ENCODE data around the gene DNAH9. TPM values are rescaled to one million over a fixed set of nuclear protein-coding genes. Genes with fewer than 3 reads are reported as not detected.

The DNAH9 gene
- polyA plus RNA-seq, 2 donors, result 0.12 TPM

DNA sequence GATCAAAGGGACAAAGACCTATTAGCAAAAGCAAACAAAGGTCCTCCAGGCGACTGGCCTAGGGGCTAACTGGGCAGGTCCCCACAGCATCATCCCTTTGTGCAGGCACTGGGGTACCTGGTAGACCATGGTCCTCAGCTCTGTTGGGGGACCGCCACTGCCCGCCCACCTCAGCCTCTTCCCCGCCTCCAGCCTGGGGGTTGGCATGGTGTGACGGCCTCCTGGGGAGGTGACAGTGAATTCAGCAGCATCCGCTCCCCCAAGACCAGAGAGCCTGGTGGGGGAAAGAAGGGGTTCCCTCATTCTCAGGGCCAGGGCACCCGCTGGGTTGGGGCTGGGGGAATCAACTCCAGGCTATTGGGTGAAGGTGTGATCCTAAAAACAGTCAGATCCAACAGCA lies 38.7 kb upstream of the DNAH9 start:
- Histone ChIP-seq H3K4me3 (ENCODE audit: low read depth in 1 of 2, low read length in 2 of 2) (no peak overlapping the region), H3K27me3 (ENCODE audit: control insufficient read depth in 1 of 2, insufficient read depth in 2 of 2, low read length in 2 of 2) (no peaks in the 10 kb centered on the region), H3K9me3 (ENCODE audit: control insufficient read depth in 2 of 2, insufficient read depth in 1 of 2, low read depth in 1 of 2, low read length in 1 of 2) (peaks cover 0 to 2% of the 10 kb centered on the region in 2 donors), H3K4me1 (ENCODE audit: control insufficient read depth in 2 of 2, insufficient read depth in 2 of 2, low read length in 1 of 2) (no peaks in the 10 kb centered on the region), H3K36me3 (ENCODE audit: control insufficient read depth in 2 of 2, insufficient read depth in 2 of 2, low read length in 1 of 2) (no peaks in the 10 kb centered on the region), H3K27ac (ENCODE audit: low read depth in 2 of 2, low read length in 1 of 2) (no peak overlapping the region)
- WGBS, 2 donors, result 80 to 84% methylated on average over 7 of the region's 7 CpGs

- WGBS, 2 donors, result 65 to 89% methylated on average over 1 of the region's 1 CpG
- H3K27me3 ChIP-seq (ENCODE audit: control insufficient read depth in 1 of 2, insufficient read depth in 2 of 2, low read length in 2 of 2), result no peaks in the 10 kb centered on the region
- H3K27ac ChIP-seq (ENCODE audit: low read depth in 2 of 2, low read length in 1 of 2), result no peak overlapping the region
- no peaks in the 10 kb centered on the region for H3K9me3 ChIP-seq (ENCODE audit: control insufficient read depth in 2 of 2, insufficient read depth in 1 of 2, low read depth in 1 of 2, low read length in 1 of 2)
- no peaks in the 10 kb centered on the region for H3K36me3 ChIP-seq (ENCODE audit: control insufficient read depth in 2 of 2, insufficient read depth in 2 of 2, low read length in 1 of 2)
- no peaks in the 10 kb centered on the region for H3K4me1 ChIP-seq (ENCODE audit: control insufficient read depth in 2 of 2, insufficient read depth in 2 of 2, low read length in 1 of 2)
- H3K4me3 ChIP-seq (ENCODE audit: low read depth in 1 of 2, low read length in 2 of 2), result no peak overlapping the region
Measured at GRCh38 chr17:11561281-11561680, 37.0 kb upstream of the DNAH9 start.

GRCh38 chr17:11561702-11562101 lies 36.6 kb upstream of the DNAH9 start:
- Histone ChIP-seq H3K4me3 (ENCODE audit: low read depth in 1 of 2, low read length in 2 of 2) (no peak overlapping the region), H3K27ac (ENCODE audit: low read depth in 2 of 2, low read length in 1 of 2) (no peak overlapping the region), H3K27me3 (ENCODE audit: control insufficient read depth in 1 of 2, insufficient read depth in 2 of 2, low read length in 2 of 2) (no peaks in the 10 kb centered on the region), H3K36me3 (ENCODE audit: control insufficient read depth in 2 of 2, insufficient read depth in 2 of 2, low read length in 1 of 2) (no peaks in the 10 kb centered on the region), H3K9me3 (ENCODE audit: control insufficient read depth in 2 of 2, insufficient read depth in 1 of 2, low read depth in 1 of 2, low read length in 1 of 2) (no peaks in the 10 kb centered on the region), H3K4me1 (ENCODE audit: control insufficient read depth in 2 of 2, insufficient read depth in 2 of 2, low read length in 1 of 2) (no peaks in the 10 kb centered on the region)
- 76 to 82% methylated on average over 2 of the region's 2 CpGs for WGBS, 2 donors

DNA sequence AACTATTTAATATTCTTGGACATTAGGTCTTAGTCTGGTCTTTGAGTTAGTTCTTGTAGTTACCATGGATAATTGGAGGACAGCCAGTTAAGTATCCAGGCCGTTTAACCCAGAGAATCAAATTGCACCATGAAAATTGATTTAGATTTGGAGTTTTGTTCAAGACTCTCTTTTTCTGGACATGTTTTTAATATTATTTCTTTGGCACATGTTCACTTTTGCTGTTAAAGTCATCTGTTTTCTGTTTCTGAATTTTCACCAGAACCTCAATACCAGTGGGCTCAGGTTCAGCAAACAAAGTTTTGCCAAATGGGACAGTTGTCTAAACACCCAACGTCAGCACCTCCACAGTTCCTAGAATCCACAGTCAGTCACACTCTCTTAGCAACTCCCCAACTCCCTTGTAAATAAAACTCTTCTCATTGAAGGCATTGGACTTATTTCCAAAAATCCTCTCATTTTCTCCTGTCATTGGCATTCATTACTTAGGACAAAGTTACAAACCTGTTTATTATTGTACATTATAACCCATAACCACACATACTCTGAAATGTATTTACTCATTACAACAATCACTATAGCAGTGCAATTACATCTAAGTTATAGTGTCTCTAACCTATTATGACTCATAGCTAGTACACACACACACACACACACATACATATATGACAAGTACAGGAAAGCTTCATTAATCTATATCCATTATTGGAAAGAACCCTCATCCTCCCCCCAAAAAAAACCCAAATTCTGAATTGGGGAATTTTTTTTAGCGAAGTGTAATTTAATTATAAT lies 33.5 kb upstream of the DNAH9 start:
- no peak overlapping the region for H3K4me3 ChIP-seq (ENCODE audit: low read depth in 1 of 2, low read length in 2 of 2)
- no peaks in the 10 kb centered on the region for H3K27me3 ChIP-seq (ENCODE audit: control insufficient read depth in 1 of 2, insufficient read depth in 2 of 2, low read length in 2 of 2)
- no peaks in the 10 kb centered on the region for H3K4me1 ChIP-seq (ENCODE audit: control insufficient read depth in 2 of 2, insufficient read depth in 2 of 2, low read length in 1 of 2)
- H3K36me3 ChIP-seq (ENCODE audit: control insufficient read depth in 2 of 2, insufficient read depth in 2 of 2, low read length in 1 of 2), result no peaks in the 10 kb centered on the region
- 36 to 42% methylated on average over 3 of the region's 3 CpGs for WGBS, 2 donors
- no peaks in the 10 kb centered on the region for H3K9me3 ChIP-seq (ENCODE audit: control insufficient read depth in 2 of 2, insufficient read depth in 1 of 2, low read depth in 1 of 2, low read length in 1 of 2)
- H3K27ac ChIP-seq (ENCODE audit: low read depth in 2 of 2, low read length in 1 of 2), result no peak overlapping the region

DNA sequence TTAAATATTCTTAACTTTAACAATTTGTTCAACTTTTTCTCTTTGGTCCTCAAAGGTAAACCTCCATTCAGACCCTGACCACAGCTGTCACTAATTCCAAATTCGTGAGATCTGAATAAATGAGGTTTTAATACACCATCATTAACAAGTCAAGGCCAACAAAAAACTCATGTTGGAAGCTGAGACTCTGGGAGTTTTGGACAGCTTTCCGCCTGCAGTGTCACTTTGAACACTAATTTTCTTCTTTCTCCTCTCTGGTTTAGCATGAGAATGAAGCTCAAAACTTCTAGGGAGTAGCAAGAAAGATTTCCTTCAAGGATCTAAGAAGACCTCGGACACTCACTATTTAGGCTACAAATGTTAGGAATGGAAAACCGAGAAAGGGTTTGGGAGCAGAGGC lies 32.7 kb upstream of the DNAH9 start:
- no peak overlapping the region for H3K4me3 ChIP-seq (ENCODE audit: low read depth in 1 of 2, low read length in 2 of 2)
- no peaks in the 10 kb centered on the region for H3K36me3 ChIP-seq (ENCODE audit: control insufficient read depth in 2 of 2, insufficient read depth in 2 of 2, low read length in 1 of 2)
- H3K4me1 ChIP-seq (ENCODE audit: control insufficient read depth in 2 of 2, insufficient read depth in 2 of 2, low read length in 1 of 2), result no peaks in the 10 kb centered on the region
- H3K27me3 ChIP-seq (ENCODE audit: control insufficient read depth in 1 of 2, insufficient read depth in 2 of 2, low read length in 2 of 2), result no peaks in the 10 kb centered on the region
- no peak overlapping the region for H3K27ac ChIP-seq (ENCODE audit: low read depth in 2 of 2, low read length in 1 of 2)
- no peaks in the 10 kb centered on the region for H3K9me3 ChIP-seq (ENCODE audit: control insufficient read depth in 2 of 2, insufficient read depth in 1 of 2, low read depth in 1 of 2, low read length in 1 of 2)
- WGBS, 2 donors, result 35 to 60% methylated on average over 4 of the region's 4 CpGs

DNA sequence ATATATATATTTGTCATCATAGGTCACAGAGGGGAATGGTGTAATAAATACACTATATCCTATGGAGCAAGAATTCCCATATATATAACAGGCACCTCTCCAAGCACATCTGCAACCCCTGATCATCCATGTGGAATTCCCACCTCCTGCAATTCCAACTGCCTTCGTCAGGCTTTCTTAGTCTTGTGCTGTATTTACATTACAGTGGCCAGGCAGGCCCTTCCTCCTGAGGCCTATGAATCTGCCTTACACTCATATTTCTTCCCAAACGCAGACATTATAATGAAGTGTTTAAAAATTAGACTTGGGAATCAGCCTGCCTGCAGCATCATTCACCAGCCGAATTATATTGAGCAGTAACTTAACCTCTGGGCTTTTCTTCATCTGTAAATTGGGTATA lies 19.3 kb upstream of the DNAH9 start:
- WGBS, 2 donors, result 81 to 83% methylated on average over 3 of the region's 3 CpGs
- Histone ChIP-seq H3K4me3 (ENCODE audit: low read depth in 1 of 2, low read length in 2 of 2) (no peak overlapping the region), H3K27me3 (ENCODE audit: control insufficient read depth in 1 of 2, insufficient read depth in 2 of 2, low read length in 2 of 2) (no peaks in the 10 kb centered on the region), H3K36me3 (ENCODE audit: control insufficient read depth in 2 of 2, insufficient read depth in 2 of 2, low read length in 1 of 2) (no peaks in the 10 kb centered on the region), H3K9me3 (ENCODE audit: control insufficient read depth in 2 of 2, insufficient read depth in 1 of 2, low read depth in 1 of 2, low read length in 1 of 2) (peaks cover 0 to 3% of the 10 kb centered on the region in 2 donors), H3K4me1 (ENCODE audit: control insufficient read depth in 2 of 2, insufficient read depth in 2 of 2, low read length in 1 of 2) (no peaks in the 10 kb centered on the region), H3K27ac (ENCODE audit: low read depth in 2 of 2, low read length in 1 of 2) (no peak overlapping the region)

DNA sequence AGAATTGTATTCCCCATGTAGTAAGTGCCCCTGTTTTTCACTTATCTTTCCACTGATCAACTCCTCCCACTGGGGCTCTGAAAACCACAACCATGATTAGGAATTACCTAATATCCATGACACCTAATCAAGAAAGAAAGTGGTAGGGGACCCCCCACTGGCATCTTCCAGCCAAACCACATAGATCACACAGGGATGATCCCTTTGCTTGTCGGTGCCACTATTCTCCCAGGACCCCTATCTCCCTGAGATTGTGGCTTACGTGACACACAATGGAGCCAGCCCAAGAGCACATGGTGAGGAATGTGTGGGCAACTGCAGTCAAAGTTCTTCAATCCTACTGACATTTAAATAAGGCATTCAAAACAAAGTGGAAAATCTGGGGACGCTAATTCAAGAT lies 17.6 kb upstream of the DNAH9 start:
- Histone ChIP-seq H3K27ac (ENCODE audit: low read depth in 2 of 2, low read length in 1 of 2) (no peak overlapping the region), H3K4me3 (ENCODE audit: low read depth in 1 of 2, low read length in 2 of 2) (no peak overlapping the region), H3K9me3 (ENCODE audit: control insufficient read depth in 2 of 2, insufficient read depth in 1 of 2, low read depth in 1 of 2, low read length in 1 of 2) (peaks cover 0 to 3% of the 10 kb centered on the region in 2 donors), H3K27me3 (ENCODE audit: control insufficient read depth in 1 of 2, insufficient read depth in 2 of 2, low read length in 2 of 2) (no peaks in the 10 kb centered on the region), H3K4me1 (ENCODE audit: control insufficient read depth in 2 of 2, insufficient read depth in 2 of 2, low read length in 1 of 2) (no peaks in the 10 kb centered on the region), H3K36me3 (ENCODE audit: control insufficient read depth in 2 of 2, insufficient read depth in 2 of 2, low read length in 1 of 2) (no peaks in the 10 kb centered on the region)
- WGBS, 2 donors, result 88 to 91% methylated on average over 3 of the region's 3 CpGs

GRCh38 chr17:11582217-11582616 lies 16.1 kb upstream of the DNAH9 start:
- H3K27me3 ChIP-seq (ENCODE audit: control insufficient read depth in 1 of 2, insufficient read depth in 2 of 2, low read length in 2 of 2), result no peaks in the 10 kb centered on the region
- H3K4me1 ChIP-seq (ENCODE audit: control insufficient read depth in 2 of 2, insufficient read depth in 2 of 2, low read length in 1 of 2), result no peaks in the 10 kb centered on the region
- H3K4me3 ChIP-seq (ENCODE audit: low read depth in 1 of 2, low read length in 2 of 2), result no peak overlapping the region
- WGBS, 2 donors, result 90 to 96% methylated on average over 5 of the region's 5 CpGs
- no peak overlapping the region for H3K27ac ChIP-seq (ENCODE audit: low read depth in 2 of 2, low read length in 1 of 2)
- H3K9me3 ChIP-seq (ENCODE audit: control insufficient read depth in 2 of 2, insufficient read depth in 1 of 2, low read depth in 1 of 2, low read length in 1 of 2), result peaks cover 0 to 3% of the 10 kb centered on the region in 2 donors
- no peaks in the 10 kb centered on the region for H3K36me3 ChIP-seq (ENCODE audit: control insufficient read depth in 2 of 2, insufficient read depth in 2 of 2, low read length in 1 of 2)

GRCh38 chr17:11583306-11583992 lies 14.8 kb upstream of the DNAH9 start:
- no peaks in the 10 kb centered on the region for H3K27me3 ChIP-seq (ENCODE audit: control insufficient read depth in 1 of 2, insufficient read depth in 2 of 2, low read length in 2 of 2)
- no peak overlapping the region for H3K4me3 ChIP-seq (ENCODE audit: low read depth in 1 of 2, low read length in 2 of 2)
- H3K4me1 ChIP-seq (ENCODE audit: control insufficient read depth in 2 of 2, insufficient read depth in 2 of 2, low read length in 1 of 2), result no peaks in the 10 kb centered on the region
- WGBS, 2 donors, result 79 to 86% methylated on average over 9 of the region's 9 CpGs
- peaks cover 0 to 3% of the 10 kb centered on the region in 2 donors for H3K9me3 ChIP-seq (ENCODE audit: control insufficient read depth in 2 of 2, insufficient read depth in 1 of 2, low read depth in 1 of 2, low read length in 1 of 2)
- H3K27ac ChIP-seq (ENCODE audit: low read depth in 2 of 2, low read length in 1 of 2), result no peak overlapping the region
- H3K36me3 ChIP-seq (ENCODE audit: control insufficient read depth in 2 of 2, insufficient read depth in 2 of 2, low read length in 1 of 2), result no peaks in the 10 kb centered on the region

GRCh38 chr17:11589716-11590115 lies 8.6 kb upstream of the DNAH9 start:
- no peaks in the 10 kb centered on the region for H3K27me3 ChIP-seq (ENCODE audit: control insufficient read depth in 1 of 2, insufficient read depth in 2 of 2, low read length in 2 of 2)
- no peak overlapping the region for H3K4me3 ChIP-seq (ENCODE audit: low read depth in 1 of 2, low read length in 2 of 2)
- no peaks in the 10 kb centered on the region for H3K36me3 ChIP-seq (ENCODE audit: control insufficient read depth in 2 of 2, insufficient read depth in 2 of 2, low read length in 1 of 2)
- H3K4me1 ChIP-seq (ENCODE audit: control insufficient read depth in 2 of 2, insufficient read depth in 2 of 2, low read length in 1 of 2), result no peaks in the 10 kb centered on the region
- no peak overlapping the region for H3K27ac ChIP-seq (ENCODE audit: low read depth in 2 of 2, low read length in 1 of 2)
- no peaks in the 10 kb centered on the region for H3K9me3 ChIP-seq (ENCODE audit: control insufficient read depth in 2 of 2, insufficient read depth in 1 of 2, low read depth in 1 of 2, low read length in 1 of 2)
- WGBS, 2 donors, result 47 to 49% methylated on average over 3 of the region's 3 CpGs
